ENCODE results near the gene SORL1.
A peak's percentile ranks its signal among the peaks of the same experiment; 100 is the strongest.
"Not testable (repeated sequence)": the region's sequence is repeated elsewhere in the genome, so short reads cannot be mapped to it uniquely, and the experiment has no call there.

Gene SORL1

GRCh38 chr11:121567995-121568394, 115.9 kb downstream of the SORL1 start:
- no peak for DNase-seq

DNA sequence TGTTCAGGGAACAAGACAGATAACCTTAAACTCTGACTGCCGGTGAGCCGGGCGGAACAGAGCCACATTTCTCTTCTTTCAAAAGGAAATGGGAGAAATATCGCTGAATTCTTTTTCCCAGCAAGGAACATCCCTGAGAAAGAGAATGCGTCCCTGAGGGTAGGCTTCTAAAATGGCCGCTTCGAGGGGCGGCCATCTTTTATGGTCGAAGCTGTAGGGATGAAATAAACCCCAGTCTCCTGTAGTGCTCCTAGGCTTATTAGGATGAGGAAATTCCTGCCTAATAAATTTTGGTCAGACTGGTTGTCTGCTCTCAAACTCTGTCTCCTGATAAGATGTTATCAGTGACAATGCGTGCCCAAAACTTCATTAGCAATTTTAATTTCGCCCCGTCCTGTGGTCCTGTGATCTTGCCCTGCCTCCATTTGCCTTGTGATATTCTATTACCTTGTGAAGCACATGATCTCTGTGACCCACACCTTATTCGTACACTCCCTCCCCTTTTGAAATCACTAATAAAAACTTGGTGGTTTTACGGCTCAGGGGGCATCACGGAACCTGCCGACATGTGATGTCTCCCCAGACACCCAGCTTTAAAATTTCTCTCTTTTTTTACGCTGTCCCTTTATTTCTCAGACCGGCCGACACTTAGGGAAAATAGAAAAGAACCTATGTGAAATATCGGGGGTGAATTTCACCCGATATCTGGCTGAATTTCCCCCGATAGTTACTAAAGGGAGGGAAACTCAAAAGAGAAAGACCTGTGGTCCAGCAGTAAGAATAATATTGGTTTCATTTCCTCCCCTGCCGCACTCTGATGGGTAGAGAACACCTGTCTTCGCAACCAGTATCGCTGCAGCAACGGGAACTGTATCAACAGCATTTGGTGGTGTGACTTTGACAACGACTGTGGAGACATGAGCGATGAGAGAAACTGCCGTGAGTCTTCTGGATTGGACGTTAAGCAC, 117.5 kb downstream of the SORL1 start:
- not testable (repeated sequence) for DNase-seq

DNA sequence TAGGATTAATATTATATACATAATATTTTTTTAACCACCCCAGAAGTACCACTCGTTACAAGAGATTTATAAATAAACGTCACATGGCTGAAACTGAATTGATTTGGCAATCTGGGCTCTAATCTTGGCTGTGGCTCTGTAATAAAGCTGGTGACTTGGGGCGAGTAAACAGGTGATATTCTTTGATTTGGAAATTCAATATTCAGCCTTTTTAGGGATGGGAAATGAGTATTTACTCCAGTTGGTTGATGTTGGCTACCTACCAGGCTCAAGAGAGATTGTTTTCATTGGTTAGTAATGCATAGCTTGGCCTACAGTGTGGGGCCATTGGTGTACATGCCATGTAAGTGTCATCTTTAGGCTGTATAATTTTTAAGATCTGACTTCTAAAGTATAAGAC, 118.3 kb downstream of the SORL1 start:
- no peak for DNase-seq

DNA sequence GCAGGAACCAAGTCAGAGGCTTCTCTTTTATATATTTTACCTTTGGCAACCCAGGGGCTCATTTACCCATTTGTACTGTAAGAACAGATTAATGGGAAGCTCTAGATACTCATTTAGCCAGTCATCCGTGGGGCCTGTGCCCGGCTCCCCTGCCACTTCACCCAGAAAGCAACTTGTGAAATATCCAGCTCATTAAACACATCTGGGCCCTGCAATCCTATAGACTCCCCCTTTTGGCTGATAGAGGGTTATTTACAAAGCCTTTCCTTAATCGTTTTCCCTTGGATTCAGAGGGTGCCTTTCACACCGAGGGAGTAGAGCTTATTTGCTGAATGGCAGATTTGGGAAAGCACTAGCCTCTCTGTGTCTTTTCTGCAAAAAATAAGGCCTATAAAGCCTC, 119.4 kb downstream of the SORL1 start:
- no peak for DNase-seq

DNA sequence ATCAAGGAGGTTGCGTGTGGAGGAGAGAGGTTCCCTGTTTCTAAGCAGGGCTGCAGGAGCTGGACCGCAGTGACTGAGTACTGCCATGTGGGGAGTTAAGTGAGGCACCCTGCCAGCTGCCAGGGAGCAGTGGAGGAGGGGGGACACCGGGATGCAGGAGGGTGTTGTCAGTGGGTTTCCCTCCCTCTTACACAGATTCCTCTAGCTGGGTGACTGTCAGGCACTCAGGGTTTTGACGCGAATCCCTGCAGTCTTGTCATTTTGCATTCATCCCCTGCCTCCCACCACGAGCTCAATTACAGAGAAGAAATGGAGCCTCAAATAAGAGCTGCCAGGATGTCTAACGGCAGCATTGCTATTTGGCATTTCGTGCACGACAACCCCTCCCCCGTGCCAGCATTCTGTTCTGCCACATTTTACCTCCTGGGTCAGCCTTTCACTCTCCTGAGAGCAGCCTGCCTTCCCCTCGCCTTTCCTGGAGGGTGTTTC, 120.5 kb downstream of the SORL1 start:
- DNase-seq = no peak

GRCh38 chr11:121574801-121575200, 122.7 kb downstream of the SORL1 start:
- peak; percentile 27 for DNase-seq

DNA sequence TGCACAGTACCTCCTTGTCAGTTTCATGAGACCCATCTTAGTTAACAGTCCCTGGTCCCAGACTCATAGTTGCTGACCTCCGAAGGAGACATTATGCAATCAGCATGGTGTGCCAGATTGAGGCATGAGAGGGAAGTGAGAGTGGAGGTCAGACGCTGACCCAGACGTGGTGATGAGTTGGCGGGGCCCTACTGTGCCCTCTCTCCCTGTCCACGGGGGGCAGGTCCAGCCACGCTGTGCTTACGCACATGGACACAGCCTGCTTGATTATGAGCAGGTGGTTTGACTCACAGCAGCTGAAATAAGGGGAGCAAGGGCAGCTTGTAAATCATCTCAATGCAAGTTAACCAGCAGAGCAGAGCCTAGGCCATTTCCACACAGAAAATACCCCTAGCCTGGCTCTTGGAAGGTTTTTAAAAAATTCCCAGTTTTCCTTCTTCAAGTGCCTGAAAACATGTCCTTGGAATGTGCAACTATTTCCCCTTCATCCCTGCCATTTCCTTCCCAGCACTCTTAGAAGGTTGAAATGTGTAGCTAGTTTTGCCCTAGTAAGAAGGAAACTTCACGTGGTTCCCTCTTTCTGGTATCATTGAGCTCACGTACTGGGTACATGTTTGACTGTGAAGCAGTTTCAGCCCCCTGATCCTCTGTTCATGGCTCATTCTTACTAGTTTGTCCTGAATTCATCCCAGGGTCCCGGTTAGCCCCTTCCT, 123.3 kb downstream of the SORL1 start:
- no peak for DNase-seq

- no peak for DNase-seq
These were observed 123.8 kb downstream of the SORL1 start for GRCh38 chr11:121575963-121576290.

- DNase-seq = no peak
These were observed 124.4 kb downstream of the SORL1 start for GRCh38 chr11:121576531-121576930.

DNA sequence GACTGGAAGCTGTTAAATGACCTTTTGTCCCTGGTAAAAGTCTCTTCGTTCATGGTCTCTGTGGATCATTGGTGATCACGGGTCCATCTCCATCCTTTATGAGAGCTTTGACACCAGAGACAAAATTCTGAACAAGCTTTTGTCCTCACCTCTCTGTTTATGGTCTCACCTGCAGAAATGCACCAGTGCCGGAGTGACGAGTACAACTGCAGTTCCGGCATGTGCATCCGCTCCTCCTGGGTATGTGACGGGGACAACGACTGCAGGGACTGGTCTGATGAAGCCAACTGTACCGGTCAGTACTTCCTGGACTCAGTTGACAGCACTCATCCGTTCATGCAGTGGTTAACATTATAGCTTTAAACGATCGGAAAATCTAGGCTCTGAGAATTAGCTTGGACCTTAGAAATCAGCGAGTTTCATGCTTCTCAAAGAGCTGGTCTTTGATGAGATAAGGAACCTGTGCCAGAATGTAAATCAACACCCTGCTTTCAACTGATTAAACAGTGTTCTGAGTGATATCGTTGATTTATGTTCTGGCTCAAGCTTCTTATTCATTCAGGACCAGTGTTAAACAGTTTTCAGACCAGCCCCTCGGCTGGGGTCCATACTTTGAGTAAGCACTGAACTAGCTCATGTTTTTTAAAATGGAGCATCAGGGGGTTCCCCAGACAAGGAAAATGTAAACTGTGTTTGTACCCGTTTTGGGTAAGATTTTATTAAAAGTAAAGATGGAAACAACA, 125.2 kb downstream of the SORL1 start:
- DNase-seq = no peak

DNA sequence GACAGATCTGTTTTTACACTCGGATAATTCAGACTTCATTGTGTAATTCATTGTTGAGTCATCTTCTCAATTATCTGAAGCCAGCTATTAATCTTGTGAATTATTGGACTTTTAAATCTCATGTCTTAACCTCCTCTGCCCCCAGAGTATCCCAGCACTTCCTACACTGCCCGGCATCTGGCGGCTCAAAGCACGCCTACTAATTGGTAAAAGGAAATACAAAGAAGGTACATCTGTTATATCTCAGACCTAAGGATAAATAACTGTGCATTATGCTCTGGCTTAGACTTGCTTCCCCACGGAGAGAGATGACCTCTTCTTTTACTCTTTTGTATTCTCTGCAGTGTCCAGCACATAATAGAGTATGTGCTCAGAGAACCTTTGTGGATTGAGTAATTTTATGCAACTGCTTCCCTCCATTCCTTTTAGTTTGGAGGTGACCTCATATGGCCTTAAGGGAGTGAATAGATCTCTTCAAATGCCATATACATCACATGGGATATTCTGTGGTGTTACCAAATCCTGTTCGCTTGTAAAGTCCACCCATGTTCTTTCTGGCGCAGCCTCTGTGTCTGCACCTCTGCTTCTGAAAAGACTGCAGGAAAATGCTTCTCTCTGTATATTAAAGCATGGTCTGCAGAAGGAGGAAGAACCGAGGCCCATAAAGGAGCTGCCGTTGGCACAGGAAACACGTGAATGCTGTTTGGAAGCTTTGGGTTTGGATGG, 126.3 kb downstream of the SORL1 start:
- no peak for DNase-seq

- DNase-seq = no peak
These were observed 128.0 kb downstream of the SORL1 start for GRCh38 chr11:121580154-121580553.

DNA sequence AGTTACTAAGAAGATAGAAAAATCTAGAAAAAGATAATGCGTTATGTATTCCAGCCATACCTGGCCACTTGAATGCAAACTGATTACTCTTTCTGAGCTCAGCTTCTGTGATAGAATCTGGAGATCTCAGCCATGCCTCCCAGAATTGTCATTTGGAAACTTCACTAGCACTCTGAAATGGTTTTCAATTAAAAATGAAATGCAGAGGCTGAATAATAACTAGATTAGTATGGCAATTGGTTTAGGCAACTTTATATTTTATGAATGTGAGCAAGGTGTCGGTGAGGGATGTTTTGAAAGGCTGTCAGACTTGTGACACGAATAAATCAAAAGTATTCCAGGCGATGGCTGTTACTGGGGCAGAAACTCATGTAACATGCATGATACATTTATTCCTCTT, 129.5 kb downstream of the SORL1 start:
- DNase-seq = no peak

DNA sequence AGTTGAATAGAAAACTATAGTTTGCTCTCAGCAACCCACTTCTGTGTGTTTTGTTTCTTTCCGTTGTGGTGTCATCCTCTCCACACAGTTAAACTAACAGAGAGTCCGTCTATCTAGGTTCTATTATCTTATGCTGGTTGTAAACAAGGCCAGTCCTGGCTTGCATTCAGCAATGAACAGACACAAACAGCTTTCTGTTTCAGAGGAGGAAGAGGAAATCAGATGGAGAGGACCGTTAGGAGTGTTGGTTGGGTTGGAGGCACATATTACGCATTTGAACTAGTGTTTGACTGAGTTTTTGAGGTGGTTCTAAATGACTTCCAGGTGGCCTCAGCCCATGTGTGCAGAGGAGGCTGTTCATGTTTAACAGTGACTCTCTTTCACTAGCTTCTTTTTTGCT, 130.2 kb downstream of the SORL1 start:
- DNase-seq = no peak

DNA sequence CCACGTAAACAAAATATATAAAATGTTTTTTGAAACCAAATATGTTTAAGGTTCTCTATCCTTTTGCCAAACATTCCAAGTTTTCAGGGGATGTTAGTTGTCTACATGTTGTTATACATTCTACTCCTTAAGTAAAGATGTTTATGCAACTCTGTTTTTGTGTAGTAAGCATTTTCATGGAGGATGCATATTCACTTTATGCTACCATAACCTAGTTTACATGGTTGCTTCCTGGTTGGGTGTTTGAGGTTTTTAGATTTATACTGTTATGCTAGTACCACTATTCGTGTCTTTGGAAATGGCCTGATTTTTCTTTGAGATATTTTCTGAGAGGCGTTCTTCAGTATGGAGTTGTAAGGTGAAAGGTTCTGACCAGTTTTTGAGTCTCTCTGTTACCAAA, 131.7 kb downstream of the SORL1 start:
- no peak for DNase-seq

GRCh38 chr11:121586750-121587149, 134.6 kb downstream of the SORL1 start:
- DNase-seq = no peak

DNA sequence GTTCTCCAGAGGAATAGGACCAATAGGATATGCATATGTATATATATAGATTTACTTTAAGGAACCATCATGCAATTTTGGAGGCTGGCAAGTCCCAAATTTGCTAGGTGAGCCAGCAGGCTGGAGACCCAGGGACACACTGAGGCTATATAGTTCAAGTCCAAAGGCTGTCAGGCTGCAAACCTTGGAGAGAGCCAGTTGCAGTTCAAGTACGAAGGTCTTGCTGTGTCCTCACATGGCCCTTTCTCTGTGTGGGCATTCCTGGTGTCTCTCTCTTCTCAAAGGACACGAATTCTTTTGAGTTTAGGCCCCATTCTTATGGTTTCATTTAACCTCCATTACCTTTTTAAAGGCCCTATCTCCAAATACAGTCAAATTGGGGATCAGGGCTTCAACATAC, 135.1 kb downstream of the SORL1 start:
- no peak for DNase-seq

- no peak for DNase-seq
These were observed 136.6 kb downstream of the SORL1 start for GRCh38 chr11:121588747-121589146.

GRCh38 chr11:121589946-121590537, 137.9 kb downstream of the SORL1 start:
- no peak for DNase-seq

GRCh38 chr11:121590772-121591404, 138.8 kb downstream of the SORL1 start:
- DNase-seq = no peak

DNA sequence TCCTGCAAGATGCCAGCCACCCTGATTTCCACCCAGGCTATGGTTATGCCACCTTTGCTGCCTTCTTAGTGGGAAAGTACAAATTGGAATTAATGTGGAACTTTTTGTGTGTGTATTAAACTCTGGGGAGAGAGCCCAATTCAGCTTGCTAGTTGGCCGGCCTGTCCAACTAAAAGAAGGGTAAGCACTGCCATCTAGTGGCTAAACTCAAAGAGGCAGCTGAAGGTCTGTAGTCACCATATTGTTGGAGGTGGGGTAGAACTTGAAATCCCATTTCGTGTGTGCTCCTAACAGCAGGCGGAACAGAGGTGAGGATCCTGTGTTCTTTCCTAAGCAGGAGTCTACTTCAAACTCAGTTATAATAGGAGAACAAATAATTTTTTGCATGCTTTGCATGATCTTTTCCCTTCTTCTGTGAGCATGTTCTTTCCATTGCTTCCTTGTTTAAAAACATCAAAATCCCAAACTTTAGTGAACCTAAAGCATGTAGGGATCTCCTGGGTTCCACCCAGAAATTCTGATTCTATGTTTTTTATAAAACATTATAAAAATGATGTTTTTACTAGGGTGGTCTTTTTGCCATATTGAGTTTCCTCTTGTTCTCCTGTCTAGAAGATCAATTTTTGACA, 139.4 kb downstream of the SORL1 start:
- DNase-seq = peak; percentile 40

Measured in NCI-H1694 treated with DMSO at 0.1 percent for 48 hours (cell line).